Right renal pelvis (tissue), 4 donors: ENCODE results near the gene PON2. TPM values are rescaled to one million over a fixed set of nuclear protein-coding genes. Genes with fewer than 3 reads are reported as not detected.
"Not testable (repeated sequence)": the region's sequence is repeated elsewhere in the genome, so short reads cannot be mapped to it uniquely, and the experiment has no call there.

Experiments used
- DNase-seq, 4 donors: peaks; one replicate each; pipeline ENCODE4 v3.0.0-alpha.2; 2013; ENCODE audit warnings: low read depth in 4 of 4, low spot score in 3 of 4, missing footprints in 1 of 4
- polyA plus RNA-seq, 4 donors: library from polyadenylated mRNA; unstranded; fragments of 120-200 nt; gene quantifications; one replicate each; pipeline ENCODE4 v1.2.1, GENCODE V29; 2013; ENCODE audit not compliant: insufficient read length in 4 of 4

Gene PON2
- polyA plus RNA-seq, 4 donors, result 123 to 214 (median 177) TPM

DNA sequence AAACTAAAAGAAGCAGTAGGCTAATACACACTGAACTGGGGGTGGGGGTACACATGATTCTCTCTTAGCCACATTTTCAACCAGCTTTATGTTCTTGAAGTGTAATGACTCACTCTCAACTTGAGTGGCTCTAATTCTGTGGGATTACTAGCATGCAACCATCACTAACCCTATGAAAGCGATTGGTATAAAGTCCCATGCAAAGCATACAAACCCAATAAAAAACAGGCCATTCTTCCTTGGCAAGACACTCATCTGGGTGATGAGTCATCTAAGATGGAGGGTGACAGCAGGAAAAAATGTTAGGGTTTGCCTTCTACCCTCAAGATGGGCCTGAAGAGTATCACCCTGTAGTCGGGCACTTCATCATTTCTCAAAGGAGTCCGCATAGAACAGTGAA, 23.8 kb downstream of the PON2 start:
- DNase-seq, result no peak

DNA sequence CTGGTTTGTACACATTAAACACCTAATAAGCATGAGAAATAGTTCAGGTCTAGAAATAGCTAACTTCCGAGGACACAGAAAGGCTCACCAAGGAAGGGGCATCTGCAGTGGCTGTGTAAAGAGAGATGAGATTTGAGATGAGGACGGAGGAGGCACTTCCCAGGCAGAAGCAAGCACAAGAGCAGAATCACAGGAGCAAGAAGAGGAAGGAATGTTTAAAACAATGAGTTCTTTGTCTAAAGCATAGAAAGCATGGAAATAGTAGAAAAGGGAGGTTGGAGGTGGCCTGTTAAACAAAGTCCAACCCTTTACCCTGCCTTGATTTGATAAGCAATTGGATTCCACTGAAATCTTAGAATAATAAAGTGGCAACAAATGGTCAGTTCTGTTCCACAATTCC, 27.1 kb downstream of the PON2 start:
- no peak for DNase-seq

DNA sequence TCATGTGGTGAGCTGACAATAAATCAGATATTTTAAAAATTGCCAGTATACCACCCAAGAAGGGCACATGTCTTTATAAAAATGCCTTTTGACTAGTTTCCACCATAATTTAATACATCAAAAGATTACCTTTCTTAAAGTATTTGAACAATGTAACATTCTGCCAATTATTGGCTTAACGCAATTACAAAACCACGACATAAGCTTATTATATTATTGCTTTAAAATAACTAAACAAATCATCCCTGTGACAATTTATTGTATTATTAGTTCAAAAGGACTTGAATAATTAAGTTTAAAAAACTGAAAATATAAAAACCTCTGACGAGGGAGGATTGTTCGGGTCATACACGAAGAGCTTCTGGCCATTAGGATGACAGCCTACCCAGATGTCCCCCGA, 29.0 kb downstream of the PON2 start:
- no peak for DNase-seq

- no peak for DNase-seq
Measured at GRCh38 chr7:95405208-95405607, 29.6 kb downstream of the PON2 start.

GRCh38 chr7:95404316-95404865, 30.4 kb downstream of the PON2 start:
- no peak for DNase-seq

DNA sequence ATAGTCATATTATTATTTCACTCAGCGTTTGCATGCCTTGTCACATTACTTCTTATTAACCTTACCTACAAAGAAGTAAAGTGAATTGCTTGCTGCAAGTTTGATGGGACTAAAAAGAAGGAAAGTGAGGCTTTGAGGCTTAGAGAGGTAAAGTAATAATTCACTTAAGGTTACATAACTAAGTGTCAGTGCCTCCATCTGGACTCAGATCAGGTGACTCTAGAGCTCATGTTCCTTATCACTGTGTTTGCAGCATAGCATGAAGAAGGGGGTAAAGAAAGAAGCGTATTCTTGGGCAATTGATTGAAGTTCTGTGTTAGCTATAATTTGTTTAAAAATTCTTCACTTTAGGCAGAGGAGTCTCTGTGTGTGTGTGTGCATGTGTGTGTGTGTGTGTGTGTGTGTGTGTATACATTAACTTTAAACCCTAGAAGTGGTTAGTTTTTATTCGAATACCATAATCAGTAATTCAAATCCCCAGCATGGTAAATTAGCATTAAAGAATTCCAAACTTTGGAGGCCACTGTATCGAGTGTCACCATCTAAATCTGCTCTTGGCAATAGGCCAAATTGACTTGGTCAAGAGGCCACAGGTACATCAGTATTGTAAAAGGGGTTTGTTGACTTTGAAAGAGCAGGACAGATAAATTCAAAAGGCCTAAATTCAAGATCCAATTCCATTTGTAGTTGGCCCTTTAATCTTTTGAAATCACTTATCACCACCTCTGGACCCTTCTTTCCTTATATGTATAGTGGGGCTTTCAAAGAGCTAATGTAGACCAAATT, 36.5 kb downstream of the PON2 start:
- no peak for DNase-seq

- DNase-seq, result no peak
Measured at GRCh38 chr7:95397381-95397780, 37.4 kb downstream of the PON2 start.

DNA sequence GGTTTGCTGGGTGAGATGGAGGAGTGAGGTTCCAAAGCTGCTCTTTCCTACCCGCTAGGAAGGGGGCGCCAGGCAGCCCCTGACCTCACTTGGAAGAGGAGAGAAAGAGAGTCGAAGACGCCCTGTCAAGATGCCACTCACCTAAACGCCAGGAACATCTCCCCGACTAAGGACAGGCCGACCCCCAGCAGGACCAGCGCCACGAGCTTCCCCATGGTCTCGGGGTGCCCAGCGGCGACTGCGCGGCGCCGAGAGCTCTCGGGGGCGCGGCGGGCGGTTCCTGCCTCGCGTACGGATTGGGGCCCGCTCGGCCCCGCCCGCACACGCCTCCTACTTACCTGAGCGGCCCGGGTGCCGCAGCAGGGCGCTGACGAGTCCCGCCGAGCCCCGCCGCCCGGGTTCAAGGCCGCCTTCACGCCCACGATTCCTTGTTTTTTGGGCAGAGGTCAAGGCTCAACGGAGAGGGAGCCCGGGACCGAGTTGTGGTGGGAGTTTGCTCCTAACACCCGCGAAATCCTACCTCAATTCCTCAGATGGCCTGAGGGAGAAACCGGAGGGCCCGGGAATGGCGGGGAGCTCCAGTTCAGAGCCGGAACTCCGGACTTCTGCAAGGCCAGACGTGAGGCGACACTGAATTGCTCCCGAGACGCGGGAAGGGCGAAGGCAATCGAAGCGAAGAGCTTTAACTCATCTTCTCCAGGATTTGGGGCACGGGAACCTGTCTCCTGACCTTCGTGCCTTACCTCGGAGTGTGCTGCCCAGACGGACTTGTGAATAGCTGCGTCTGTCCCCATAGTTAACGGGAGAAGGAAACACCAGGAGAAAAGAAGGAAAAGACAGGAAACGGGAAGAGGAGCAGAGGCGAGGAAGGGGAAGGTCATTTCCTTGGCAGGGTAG, 38.4 kb downstream of the PON2 start, which contains the start of gene PON3:
Gene PON3 (minus strand): TSS at position 240 of the 897 bp plus-strand sequence. CDS start 25 bp downstream, at position 215.
- no peak for DNase-seq

DNA sequence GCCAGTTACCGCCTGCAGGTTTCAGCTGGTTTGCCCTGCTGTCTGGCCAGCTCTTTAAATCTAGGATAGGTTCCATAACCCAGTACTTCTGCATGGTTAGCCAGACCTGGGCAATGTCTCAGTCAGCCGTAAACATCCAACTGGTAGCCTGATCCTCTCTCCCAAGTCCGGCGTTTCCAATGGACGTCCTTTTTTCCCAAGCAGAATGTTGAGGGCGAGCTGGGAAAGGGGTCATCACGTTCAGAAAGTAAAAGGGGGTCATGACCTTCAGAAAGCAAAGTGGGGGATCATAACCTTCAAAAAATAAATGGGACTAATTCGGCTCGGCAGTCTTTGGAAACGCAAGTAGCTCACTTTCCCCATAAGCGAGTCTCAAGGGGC, 39.1 kb downstream of the PON2 start:
- DNase-seq, result no peak

DNA sequence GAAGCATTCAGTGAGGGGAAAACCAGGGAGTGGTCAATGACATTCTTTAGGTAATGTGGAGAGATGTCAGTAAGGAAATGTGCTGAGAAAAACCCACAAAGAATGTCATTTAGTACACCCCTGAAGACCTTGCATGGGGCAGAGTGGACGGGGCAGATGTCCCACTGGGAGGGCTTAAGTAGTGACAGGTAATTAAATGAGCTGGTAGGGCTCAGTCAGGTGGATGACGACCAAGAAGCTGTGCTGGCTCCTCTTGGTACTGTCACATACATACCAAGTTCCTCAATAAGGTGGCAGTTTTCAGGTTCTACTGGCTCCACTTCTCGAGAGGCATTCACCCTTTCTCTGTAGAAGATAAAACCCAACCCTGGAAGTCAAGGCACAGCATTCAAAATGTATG, 40.5 kb downstream of the PON2 start:
- DNase-seq, result no peak

- DNase-seq, result no peak
Measured at GRCh38 chr7:95391761-95392160, 43.1 kb downstream of the PON2 start.

- DNase-seq, result no peak
Measured at GRCh38 chr7:95389516-95389915, 45.3 kb downstream of the PON2 start.

DNA sequence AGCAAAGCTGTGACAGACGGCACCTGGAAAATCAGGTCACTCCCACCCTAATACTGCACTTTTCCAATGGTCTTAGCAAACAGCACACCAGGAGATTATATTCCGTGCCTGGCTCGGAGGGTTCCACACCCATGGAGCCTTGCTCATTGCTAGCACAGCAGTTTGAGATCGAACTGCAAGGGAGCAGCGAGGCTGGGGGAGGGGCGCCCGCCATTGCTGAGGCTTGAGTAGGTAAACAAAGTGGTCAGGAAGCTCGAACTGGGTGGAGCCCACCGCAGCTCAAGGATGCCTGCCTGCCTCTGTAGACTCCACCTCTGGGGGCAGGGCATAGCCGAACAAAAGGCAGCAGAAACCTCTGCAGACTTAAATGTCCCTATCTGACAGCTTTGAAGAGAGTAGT, 55.4 kb downstream of the PON2 start:
- DNase-seq, result not testable (repeated sequence)

- DNase-seq, result no peak
Measured at GRCh38 chr7:95376632-95377400, 58.0 kb downstream of the PON2 start.

GRCh38 chr7:95375591-95376257, 59.1 kb downstream of the PON2 start:
- DNase-seq, result no peak

GRCh38 chr7:95373323-95373722, 61.5 kb downstream of the PON2 start:
- DNase-seq, result no peak

- DNase-seq, result no peak
Measured at GRCh38 chr7:95368235-95368634, 66.6 kb downstream of the PON2 start.

- no peak for DNase-seq
Measured at GRCh38 chr7:95367606-95368005, 67.2 kb downstream of the PON2 start.

- DNase-seq, result no peak
Measured at GRCh38 chr7:95365151-95365550, 69.7 kb downstream of the PON2 start.

- no peak for DNase-seq
Measured at GRCh38 chr7:95357623-95358022, 77.2 kb downstream of the PON2 start.
